Hypothalamus (tissue), 51 donors: ENCODE results near the gene GNLY.

ENCODE experiments used
- DNase-seq, 51 donors: peaks; one replicate each; lab custom pipeline; 2025; lab: John Stamatoyannopoulos, UW

The GNLY gene

GRCh38 chr2:85741211-85741832, 47.2 kb downstream of the GNLY start:
- DNase-seq: peak in 11 of 51 donors; percentile 20 to 81 (median 33)

DNA sequence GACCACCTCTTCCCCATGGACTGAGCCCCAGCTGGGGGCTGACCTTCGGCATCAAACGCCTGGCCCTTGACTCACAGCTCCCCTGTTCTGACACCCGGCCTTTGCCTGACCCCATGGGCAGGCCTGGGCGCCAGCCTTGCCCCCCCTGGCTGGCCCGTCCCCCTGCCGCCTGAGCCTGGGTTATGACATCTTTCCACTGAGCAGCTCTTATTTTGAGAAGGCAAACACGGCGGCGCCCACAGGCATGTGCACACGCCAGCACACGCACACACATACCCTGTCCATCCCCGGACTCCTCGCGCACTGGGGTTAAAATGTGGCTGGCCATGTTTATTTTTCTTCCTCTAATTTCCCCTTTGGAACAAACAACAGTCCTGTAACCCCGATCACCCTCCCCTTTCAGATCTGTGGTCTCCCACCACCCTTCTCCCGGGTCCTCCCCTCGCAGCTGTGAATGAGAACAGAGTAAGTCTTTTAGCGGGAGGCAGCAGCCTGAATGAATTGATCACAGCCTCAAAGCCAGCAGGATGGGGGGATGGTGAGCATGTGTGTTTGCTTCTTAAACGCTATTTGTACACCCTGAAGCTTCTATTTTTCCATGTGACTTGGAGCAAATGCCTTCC, 47.8 kb downstream of the GNLY start:
- DNase-seq: peak in 44 of 51 donors; percentile 43 to 97 (median 74)

DNA sequence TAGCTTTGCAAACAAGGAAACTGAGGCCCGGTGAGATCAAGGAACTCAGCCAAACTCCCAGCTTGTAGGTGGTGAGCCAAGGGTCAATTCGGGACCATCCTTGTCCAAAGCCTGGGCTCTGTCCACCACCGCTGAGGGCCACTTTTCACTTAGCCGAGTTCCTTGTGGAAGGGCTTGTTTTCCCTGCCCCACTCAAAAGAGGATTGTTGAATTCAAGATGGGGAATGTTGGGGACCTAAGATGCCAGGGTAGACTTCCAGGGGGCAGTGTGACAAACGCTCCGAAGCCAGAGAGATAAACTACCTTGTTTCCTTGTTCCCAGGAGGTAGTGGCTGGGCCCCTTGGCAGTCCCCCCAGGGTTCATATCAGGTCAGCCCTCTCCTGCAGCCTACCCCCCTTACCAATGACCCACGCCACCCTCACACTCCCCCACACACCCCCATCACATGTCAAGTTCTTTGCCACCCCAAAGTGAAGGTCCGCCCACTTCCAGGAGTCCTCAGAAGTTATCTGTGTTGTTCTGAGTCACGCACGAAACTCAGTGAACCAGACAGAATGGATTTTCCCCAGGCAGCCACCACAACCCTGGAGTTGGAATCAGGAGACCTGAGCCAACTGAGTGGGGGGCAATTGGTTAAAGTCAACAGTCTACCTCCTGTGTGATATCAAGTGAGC, 49.3 kb downstream of the GNLY start:
- DNase-seq: no peak

DNA sequence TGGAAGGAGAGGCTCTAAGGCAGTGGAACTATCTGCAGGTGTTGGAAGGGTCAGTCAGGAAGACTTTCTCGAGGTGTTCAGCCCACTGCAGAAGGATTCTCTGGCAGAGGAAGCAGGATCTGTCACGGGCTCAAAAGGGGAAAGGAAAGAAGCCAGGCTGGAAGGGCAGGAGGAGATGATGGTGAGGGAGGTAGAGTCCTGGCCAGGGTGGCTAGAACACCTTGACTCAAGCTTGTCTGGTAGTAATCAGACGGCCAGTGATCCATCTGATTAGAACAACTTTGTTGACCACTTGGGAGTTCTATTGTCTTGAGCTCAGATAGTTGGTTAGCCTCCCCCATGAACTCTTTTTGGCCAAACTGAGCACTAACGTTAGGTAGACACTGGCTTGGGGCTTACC, 49.9 kb downstream of the GNLY start:
- no peak for DNase-seq

DNA sequence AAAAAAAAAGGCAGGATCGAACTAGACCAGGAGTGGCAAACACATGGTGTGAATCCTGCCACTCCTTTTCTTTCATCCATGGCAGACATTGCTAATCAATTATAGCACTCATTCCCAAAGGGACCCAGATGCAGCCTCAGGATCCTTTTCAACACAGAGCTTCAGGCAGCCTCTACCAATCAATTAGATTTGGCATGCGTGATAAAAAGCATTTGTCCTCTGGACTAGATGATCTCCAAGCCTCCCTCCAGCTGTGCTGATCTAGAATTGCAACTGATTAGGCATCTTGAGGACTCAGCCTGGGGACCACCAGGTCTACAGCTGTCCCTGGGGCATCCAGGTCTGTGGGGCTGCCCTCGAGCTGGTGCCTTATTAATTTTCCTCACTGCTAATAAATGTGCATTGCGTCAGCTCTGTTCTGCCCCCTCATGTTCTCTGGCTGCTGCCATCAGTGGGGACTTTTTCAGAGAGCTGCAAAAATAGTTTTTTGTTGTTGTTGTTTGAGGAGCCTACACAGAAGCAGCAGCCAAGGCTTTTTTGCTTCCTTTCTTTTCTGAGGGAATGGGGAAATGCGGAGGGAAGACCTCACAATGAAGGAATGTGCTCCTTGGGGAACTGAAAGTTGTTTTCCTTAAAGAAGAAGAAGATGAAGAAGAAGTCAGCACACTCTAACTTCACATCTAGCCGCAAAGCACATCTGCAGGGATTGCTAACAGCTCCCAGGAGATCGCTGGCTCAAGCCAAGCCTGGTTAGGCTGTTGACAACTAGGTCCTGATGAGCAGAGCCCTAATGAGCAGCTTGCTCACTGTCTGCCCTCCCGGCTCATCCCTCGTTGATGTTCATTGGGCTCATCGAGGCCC, 50.8 kb downstream of the GNLY start:
- DNase-seq: peak in 19 of 51 donors; percentile 15 to 88 (median 33)

DNA sequence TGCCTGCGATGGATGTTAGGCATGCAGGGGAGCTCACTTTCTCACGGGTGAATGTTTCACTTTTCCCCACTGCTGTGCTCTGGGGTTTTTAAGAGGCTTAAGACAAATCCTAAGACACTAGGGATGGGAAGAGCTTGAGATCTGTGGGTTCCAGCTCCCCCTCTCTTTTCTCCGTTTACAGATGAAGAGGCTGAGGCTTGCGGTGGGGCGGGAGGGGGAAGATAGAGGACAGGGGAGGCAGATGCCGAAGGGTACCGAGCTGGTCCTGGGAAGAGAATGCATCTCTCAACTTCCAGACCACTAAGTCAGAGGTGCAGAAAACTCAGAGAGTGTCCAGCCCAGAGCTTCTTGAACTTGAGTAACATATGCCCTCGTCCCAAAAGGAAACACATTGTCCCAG, 51.5 kb downstream of the GNLY start:
- no peak for DNase-seq

- DNase-seq: no peak
Measured at GRCh38 chr2:85746321-85747004, 52.3 kb downstream of the GNLY start.

DNA sequence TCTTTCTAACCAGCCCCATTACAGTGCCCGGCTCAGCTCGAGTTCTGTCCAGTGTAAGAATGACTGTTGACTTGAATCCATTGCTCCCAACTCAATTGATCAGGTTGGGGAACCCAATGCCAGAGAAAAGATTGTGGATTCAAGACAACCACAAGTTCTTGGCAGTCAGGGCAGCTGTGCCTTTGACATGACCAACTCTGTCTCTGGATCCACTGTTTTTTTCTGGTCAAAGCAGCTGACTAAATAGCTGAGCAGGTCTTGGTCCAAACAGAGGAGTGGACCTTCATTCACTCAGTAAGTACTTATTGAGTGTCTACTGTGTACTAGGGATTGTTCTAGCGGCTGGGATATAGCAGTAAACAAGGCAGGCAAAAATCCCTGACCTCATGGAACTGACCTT, 53.3 kb downstream of the GNLY start:
- DNase-seq: no peak

DNA sequence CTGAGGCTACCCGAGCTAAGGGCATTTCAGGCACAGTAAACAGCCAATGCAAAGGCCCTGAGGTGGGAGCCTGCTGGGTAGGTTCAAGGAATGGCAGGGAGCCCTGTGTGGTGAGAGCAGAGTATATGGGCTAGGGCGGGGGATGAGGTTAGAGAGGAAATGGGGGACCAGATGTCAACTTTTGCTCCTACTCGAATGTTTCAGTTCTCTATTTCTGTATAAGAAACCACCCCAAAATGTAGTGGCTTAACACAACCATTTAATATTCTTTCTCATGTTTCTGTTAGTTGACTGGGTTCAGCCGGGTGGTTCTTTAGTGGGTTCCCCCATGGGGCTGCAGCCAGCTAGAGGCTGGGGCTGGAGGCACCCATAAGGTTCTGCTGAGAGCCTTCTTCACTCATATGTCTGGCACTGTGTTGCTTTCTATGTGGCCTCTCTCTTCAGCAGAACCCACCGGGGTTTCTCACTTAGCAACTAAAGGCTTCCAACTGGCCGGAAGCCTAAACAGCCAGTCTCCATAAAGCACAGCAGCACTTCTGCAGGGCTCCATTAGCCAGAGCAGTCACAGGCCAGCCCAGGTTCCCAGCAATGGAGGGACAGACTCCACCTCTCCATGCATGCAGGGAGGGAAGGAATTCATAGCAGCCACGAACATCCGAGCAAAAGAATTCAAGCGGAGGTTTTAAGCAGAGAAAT, 54.0 kb downstream of the GNLY start:
- DNase-seq: no peak
